Measurements from ENCODE around the gene TMEM18.
"Not testable (repeated sequence)": the region's sequence is repeated elsewhere in the genome, so short reads cannot be mapped to it uniquely, and the experiment has no call there.

The TMEM18 gene

DNA sequence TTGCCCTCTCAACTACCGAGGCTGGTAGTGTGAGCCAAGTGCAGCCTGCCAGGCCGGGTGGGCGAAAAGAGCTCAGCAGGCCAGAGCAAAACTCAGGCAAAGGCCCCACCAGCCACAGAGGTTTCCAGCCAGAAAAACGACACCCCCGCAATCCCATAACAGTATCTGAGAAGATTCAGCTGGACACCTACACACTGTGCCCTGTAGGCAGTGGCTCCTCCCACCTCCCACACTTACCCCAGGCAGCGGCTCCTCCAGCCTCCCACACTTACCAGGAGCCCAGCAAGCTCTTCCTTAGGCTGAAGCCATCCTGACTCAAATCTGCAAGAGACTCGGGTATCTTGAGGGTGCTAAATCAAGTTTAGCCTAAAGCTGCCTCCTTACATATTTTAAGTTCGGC, 15.6 kb upstream of the TMEM18 start:
- DNase-seq, result no peak

- DNase-seq, result no peak
Observed at GRCh38 chr2:691821-692761, 14.9 kb upstream of the TMEM18 start.

GRCh38 chr2:690799-691198, 13.6 kb upstream of the TMEM18 start:
- no peak for DNase-seq

GRCh38 chr2:689877-690510, 12.8 kb upstream of the TMEM18 start:
- DNase-seq, result no peak

DNA sequence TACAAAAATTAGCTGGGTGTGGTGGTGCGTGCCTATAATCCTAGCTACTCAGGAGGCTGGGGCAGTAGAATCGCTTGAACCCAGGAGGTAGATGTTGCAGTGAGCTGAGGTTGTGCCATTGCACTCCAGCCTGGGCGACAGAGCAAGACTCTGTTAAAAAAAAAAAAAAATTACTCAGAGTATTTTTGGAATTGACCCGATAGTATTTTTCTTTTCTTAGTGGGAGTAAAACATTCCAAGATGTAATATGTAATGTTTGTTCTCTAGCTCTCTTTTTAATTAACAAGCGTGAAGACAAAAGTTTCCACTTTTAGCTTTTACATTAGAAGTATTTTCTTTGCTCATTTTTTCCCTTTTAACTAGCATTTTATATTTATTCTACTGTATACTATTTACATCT, 12.0 kb upstream of the TMEM18 start:
- no peak for DNase-seq

GRCh38 chr2:688504-689076, 11.4 kb upstream of the TMEM18 start:
- DNase-seq, result no peak

DNA sequence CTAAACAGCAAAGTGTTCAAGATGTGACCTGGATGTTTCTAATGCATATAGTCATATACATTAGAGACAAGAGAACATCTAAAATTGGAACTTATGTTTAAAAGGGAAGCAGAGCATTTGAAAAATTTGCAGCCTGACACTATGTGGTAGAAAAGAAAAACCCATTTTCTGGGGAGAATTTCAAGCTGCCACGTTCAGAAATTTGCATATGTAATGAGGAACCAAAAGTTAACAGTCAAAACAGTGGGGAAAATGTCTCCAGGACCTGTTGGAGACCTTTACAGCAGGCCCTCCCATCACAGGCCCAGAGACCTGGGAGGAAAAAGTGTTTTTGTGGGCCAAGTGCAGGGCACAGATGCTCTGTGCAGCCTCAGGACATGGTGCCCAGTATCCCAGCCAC, 8.2 kb upstream of the TMEM18 start:
- DNase-seq, result no peak

- not testable (repeated sequence) for DNase-seq
Observed at GRCh38 chr2:684913-685312, 7.7 kb upstream of the TMEM18 start.

DNA sequence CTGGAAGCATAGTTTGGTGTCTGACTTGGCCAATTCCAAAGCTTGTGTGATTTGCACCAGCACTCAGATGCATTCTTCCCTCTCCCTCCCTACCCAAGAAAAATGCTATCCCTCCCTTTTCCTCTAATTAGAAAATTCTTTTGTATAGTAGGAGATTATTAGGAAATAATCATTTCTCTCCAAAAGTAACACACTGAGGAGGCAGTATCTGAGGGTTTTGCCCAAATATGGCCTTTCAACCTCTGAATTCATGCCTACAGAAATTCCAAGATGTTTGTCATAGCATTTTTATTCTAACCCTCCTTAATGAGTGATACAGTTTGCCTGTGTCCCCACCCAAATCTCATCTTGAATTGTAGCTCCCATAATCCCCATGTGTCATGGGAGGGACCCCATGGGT, 5.0 kb upstream of the TMEM18 start:
- no peak for DNase-seq

GRCh38 chr2:681312-681711, 4.1 kb upstream of the TMEM18 start:
- DNase-seq, result no peak

GRCh38 chr2:680496-680895, 3.3 kb upstream of the TMEM18 start:
- no peak for DNase-seq

DNA sequence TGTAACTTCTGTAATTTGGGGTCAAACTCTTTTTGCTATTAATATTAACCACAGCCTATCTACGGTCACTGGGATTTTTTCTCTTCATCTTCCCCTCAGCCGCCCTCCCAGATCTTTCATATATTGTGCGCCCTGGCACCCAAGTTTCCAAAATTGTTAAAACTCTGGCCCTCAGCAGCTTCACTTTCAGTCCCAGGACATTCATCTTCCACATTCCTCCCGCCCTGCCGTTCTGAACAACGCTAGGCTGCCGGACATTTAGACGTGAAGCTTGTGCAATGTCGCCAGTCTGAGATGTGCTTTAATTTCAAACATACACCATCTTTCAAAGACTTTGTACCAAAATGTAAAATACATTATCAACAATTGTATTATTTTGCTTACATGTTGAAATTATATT, 1.8 kb upstream of the TMEM18 start:
- DNase-seq, result no peak

DNA sequence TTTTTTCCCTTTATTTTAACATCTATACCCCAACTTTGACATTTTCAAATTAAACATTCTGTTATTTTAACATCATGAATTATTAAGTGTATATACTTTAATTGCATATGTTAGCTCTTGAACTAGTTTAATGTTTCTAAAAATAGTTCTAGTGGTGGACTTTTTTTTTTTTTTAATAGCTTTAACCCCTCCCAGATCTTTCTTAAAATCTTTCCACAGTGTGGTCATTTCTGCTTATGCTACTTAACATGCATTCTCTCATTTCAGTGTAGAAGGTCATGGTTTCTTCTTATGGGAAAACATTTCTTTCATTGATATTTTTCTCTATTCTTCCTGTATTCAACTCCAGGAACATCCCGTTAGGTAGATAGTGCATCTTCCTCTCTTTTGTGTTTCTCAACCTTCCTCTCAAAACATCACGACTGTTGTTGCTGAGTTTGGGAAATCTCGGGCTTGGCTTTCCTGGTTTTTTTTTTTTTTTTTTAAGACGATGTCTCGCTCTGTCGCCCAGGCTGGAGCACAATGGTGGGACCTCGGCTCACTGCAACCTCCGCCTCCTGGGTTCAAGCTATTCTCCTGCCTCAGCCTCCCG, 849 bp upstream of the TMEM18 start:
- DNase-seq, result peak; percentile 64

DNA sequence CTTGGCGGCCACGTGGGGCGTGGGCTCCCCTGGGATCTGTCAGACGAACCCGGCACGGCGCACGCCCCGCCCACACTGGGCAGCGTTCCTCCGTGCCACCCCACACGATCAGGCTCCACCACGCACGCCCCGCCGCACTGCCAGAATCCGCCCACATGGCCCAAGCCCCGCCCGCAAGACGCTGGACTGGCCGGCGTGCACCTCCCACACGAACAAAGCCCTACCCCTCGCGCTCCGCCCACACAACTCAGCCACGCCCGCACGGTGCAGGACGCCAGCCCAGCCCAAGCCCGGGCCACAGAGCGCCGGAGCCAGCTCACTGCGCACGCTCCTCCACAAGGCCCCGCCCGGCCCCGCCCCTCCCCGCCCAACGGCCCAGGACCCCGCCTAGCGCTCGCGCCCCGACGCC, 555 bp downstream of the TMEM18 start:
- peak; percentile 99 for DNase-seq

DNA sequence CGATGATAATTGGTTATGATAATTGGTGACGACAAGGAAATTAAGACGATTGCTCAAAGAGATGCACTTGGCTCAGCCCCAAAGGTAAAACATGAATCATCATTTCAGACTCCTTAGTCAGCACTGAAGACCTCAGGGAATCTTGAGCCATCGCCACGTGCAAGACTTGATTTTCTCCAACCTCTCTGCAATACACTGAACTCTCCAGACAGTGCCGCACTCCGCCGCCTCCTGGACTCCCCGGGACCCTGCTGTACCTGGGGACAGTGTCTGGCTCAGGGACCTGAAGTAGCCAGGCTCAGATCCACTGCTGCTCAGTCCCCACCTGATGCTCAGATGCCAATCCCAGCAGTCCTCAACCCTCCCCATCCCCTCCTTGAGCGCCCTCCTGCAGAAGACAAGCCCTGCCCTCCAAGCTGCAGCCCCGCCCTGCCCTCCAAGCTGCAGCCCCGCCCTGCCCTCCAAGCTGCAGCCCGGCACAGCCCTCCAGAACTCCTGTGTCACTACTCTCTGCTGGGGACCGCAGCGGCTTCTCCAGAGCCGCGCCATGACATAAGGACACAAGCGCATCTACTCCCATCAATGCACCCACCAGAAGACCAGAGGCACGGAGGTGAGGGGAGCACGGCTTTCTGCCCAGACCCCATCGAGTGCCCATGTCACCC, 1.1 kb downstream of the TMEM18 start:
- no peak for DNase-seq

- DNase-seq, result no peak
Observed at GRCh38 chr2:675460-675859, 1.7 kb downstream of the TMEM18 start.

DNA sequence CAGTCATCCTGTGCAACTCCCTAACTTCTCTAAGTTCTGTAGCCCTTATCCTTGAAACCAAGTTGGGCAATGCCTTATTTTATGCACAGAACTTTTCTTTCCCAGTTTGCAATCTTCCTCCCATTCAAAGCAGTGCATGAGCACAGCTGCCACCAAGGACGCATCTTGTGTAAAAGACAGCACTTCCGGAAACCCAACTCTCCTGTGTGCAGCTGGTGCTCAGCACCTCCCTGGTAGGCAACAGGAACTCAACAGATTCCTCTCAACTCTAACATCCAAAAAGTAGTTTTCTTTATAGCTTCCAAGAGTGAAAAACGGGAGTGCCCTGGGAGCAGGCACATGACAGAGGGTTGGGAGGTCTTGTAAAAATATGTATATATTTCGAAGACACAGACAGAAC, 2.2 kb downstream of the TMEM18 start:
- no peak for DNase-seq

DNA sequence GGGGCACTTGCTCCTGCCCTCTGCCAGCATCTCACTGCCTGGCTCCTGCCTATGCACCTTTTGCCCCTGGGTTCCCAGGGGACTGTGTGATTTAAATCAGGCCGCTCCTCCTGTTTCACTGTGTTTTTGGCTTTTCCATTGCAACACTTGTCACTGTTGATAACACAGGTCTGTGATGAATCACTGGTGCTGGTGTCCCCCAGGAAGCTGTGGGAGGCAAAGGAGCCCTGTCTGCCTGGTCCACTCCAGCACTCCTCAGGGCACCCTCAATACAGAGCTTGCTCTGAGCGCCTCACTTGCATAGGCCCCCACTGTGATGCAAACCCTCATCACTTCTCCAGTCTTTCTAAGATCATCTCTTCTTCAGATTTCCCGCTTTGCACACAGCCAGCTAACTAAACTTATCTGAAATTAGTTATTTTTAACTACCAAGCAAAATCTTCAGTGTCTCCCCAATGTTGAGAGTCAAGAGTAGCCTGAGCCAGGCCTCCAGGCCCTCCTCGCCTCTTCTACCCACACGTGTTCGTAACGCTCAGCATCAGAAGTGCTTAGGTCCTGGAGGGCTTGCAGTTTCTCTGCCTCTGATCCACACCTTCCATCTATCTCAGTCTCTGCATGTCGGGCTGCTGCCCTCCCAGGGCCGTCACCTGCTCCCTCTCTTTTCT, 2.8 kb downstream of the TMEM18 start:
- no peak for DNase-seq

DNA sequence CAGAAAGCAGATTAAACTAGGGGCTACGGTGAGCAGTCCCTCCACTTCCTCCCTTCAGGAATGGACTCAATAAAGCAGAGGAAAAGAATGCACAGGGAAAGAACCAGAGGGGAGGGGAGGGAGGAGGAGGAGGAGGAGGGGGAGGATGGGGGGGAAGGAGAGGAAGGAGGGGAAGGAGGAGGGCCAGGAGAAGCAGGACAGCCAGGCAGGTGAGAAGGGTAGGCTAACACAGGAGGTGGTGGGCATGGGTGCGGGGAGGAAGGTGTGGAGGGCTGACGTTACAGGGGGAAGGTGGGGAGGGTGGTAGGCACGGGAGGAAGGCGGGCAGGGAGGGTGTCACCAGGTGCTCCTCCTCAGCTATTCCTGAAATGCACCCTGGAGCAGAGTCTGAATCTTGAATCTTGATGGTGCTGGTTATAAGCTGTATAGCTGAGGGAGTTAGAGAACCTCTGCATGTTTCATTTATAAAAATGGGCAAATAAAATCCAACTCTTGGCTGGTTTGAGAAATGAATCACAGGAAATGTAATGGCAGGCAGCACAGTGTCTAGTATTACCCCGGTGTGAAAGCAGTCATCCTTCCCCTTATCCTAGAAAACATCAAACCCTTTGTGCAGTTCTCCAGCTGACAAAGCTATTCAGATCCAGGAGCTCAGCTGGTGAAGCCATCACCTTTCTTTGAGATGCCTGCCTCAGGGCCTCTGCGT, 3.4 kb downstream of the TMEM18 start:
- no peak for DNase-seq

DNA sequence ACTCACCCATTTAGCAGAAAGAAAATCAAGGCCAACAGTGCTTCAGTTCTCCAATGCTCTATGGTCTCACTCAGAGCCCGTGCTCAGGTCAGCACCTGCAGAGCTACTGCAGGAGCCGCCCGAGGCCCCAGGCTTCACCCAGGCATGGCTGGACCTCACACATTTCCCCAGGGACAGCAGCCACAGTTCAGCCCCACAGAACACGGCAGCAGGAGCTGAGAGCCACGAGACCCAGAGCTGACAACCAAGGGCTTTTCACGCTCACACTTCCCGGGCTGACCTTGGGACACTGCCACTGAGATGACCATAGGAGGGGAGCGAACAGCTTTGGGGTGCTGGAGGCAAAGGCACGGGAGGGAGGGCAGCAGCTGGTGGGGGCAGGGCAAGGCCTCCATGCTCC, 4.2 kb downstream of the TMEM18 start:
- DNase-seq, result no peak

GRCh38 chr2:672606-672905, 4.7 kb downstream of the TMEM18 start:
- DNase-seq, result no peak

All from hematopoietic multipotent progenitor cell treated with erythropoietin and hydrocortisone succinate and interleukin-3 and kit ligand, for 4 days (in vitro differentiated cells).